ENCODE results near the gene SPPL3.
"Not testable (repeated sequence)": the region's sequence is repeated elsewhere in the genome, so short reads cannot be mapped to it uniquely, and the experiment has no call there.

Gene SPPL3

GRCh38 chr12:120817559-120818330 lies 86.4 kb downstream of the SPPL3 start:
- DNase-seq (ENCODE audit: low read depth in 2 of 2) = no peak

GRCh38 chr12:120816363-120816762 lies 87.8 kb downstream of the SPPL3 start:
- DNase-seq (ENCODE audit: low read depth in 2 of 2) = no peak

- no peak for DNase-seq (ENCODE audit: low read depth in 2 of 2)
These were observed 89.2 kb downstream of the SPPL3 start for GRCh38 chr12:120814903-120815429.

GRCh38 chr12:120814203-120814902 lies 89.8 kb downstream of the SPPL3 start:
- no peak for DNase-seq (ENCODE audit: low read depth in 2 of 2)

GRCh38 chr12:120813588-120814153 lies 90.5 kb downstream of the SPPL3 start:
- DNase-seq (ENCODE audit: low read depth in 2 of 2) = no peak

- DNase-seq (ENCODE audit: low read depth in 2 of 2) = no peak
These were observed 94.1 kb downstream of the SPPL3 start for GRCh38 chr12:120810021-120810420.

- DNase-seq (ENCODE audit: low read depth in 2 of 2) = no peak
These were observed 99.7 kb downstream of the SPPL3 start for GRCh38 chr12:120804428-120804827.

GRCh38 chr12:120801146-120801545 lies 103.0 kb downstream of the SPPL3 start:
- no peak for DNase-seq (ENCODE audit: low read depth in 2 of 2)

- no peak for DNase-seq (ENCODE audit: low read depth in 2 of 2)
These were observed 103.5 kb downstream of the SPPL3 start for GRCh38 chr12:120800665-120801064.

- no peak for DNase-seq (ENCODE audit: low read depth in 2 of 2)
These were observed 104.7 kb downstream of the SPPL3 start for GRCh38 chr12:120799243-120800045.

GRCh38 chr12:120798696-120799095 lies 105.5 kb downstream of the SPPL3 start:
- DNase-seq (ENCODE audit: low read depth in 2 of 2) = no peak

- DNase-seq (ENCODE audit: low read depth in 2 of 2) = no peak
These were observed 106.2 kb downstream of the SPPL3 start for GRCh38 chr12:120797677-120798642.

GRCh38 chr12:120795441-120796178 lies 108.5 kb downstream of the SPPL3 start:
- no peak for DNase-seq (ENCODE audit: low read depth in 2 of 2)

GRCh38 chr12:120793357-120793756 lies 110.8 kb downstream of the SPPL3 start:
- DNase-seq (ENCODE audit: low read depth in 2 of 2) = no peak

GRCh38 chr12:120792456-120792855 lies 111.7 kb downstream of the SPPL3 start:
- DNase-seq (ENCODE audit: low read depth in 2 of 2) = not testable (repeated sequence)

GRCh38 chr12:120791669-120792176 lies 112.4 kb downstream of the SPPL3 start:
- no peak for DNase-seq (ENCODE audit: low read depth in 2 of 2)

GRCh38 chr12:120790114-120790513 lies 114.0 kb downstream of the SPPL3 start:
- DNase-seq (ENCODE audit: low read depth in 2 of 2) = no peak

GRCh38 chr12:120787889-120788288 lies 116.3 kb downstream of the SPPL3 start:
- DNase-seq (ENCODE audit: low read depth in 2 of 2) = no peak

- DNase-seq (ENCODE audit: low read depth in 2 of 2) = no peak
These were observed 119.4 kb downstream of the SPPL3 start for GRCh38 chr12:120784804-120785203.

- no peak for DNase-seq (ENCODE audit: low read depth in 2 of 2)
These were observed 121.0 kb downstream of the SPPL3 start for GRCh38 chr12:120783197-120783596.

Data from stimulated activated CD4-positive, alpha-beta T cell treated with anti-CD3 and anti-CD28 coated beads, Interleukin-1b, Interleukin-23, amount 100 ng/mL, for 1 hour (primary cell).